DOHH2 (cell line): ENCODE results near the gene KCNE1.

Source experiments
- CTCF ChIP-seq: fragments of 200-600 bp; sonication (generic); IDR thresholded peaks from one replicate; pipeline ENCODE4 v1.5.1; 2014; ENCODE audit warnings: antibody characterized with exemption, mild to moderate bottlenecking, low read depth, low read length; ENCODE audit not compliant: poor library complexity, severe bottlenecking
- EZH2phosphoT487 ChIP-seq: fragments of 200-600 bp; sonication (generic); IDR thresholded peaks from 2 replicates; pipeline ENCODE4 v1.6.1; 2017; ENCODE audit warnings: borderline replicate concordance, mild to moderate bottlenecking, antibody characterized with exemption, low read length, moderate library complexity, mixed read lengths

GRCh38 chr21:34560609-34561008 is 48.6 kb upstream of the KCNE1 start:
- TF ChIP-seq CTCF (no peak), EZH2phosphoT487 (no peak)
